Measurements from ENCODE around the gene TMEM134.

DNA sequence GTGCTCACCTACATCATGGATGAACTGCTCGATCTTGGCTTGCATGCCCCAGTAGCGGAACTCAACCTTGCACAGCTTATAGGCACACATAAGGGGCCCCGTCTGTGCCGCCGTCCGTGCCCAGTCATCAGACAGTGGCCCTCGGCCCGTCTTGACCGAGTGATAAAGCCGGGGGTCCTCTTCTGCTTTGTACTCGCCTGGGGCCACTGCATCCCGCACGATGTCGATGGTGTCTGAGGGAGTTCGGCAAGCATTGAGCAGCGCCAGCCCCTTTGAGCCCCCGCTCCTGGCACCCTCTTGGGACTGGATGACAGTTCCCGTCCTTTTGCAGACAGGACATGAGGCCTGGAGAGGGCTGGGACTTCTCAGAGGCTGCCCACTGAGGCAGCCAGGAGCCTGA lies 32.8 kb upstream of the TMEM134 start:
- TF ChIP-seq, protein P1, sequence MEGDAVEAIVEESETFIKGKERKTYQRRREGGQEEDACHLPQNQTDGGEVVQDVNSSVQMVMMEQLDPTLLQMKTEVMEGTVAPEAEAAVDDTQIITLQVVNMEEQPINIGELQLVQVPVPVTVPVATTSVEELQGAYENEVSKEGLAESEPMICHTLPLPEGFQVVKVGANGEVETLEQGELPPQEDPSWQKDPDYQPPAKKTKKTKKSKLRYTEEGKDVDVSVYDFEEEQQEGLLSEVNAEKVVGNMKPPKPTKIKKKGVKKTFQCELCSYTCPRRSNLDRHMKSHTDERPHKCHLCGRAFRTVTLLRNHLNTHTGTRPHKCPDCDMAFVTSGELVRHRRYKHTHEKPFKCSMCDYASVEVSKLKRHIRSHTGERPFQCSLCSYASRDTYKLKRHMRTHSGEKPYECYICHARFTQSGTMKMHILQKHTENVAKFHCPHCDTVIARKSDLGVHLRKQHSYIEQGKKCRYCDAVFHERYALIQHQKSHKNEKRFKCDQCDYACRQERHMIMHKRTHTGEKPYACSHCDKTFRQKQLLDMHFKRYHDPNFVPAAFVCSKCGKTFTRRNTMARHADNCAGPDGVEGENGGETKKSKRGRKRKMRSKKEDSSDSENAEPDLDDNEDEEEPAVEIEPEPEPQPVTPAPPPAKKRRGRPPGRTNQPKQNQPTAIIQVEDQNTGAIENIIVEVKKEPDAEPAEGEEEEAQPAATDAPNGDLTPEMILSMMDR (conservative IDR thresholded peaks at IDR 0.05; ENCODE audit: low read depth, low read length) = no peak
- TF ChIP-seq EZH2 (IDR thresholded peaks at IDR 0.05; ENCODE audit: borderline replicate concordance, low read depth, low read length, poor library complexity, severe bottlenecking) = no peak

Data from A673 (cell line).